ENCODE results near the gene AHSG.
"Not testable (repeated sequence)": the region's sequence is repeated elsewhere in the genome, so short reads cannot be mapped to it uniquely, and the experiment has no call there.

Gene AHSG

DNA sequence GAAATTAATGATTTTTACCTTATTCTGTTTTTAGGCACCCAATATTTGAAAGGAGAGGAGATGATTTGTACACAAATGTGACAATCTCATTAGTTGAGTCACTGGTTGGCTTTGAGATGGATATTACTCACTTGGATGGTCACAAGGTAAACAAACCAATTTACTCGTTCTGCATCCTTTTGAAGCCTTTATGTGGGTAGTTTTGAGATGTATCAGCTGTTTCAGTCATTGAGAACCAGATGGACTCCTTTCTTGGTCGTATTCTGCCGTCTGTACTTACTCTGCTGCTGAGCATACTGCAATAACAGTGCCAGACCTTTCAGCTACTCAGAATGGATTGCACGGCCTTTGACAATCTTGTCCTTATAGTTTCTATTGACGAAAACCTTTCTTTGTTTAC, 29.0 kb upstream of the AHSG start:
- TF ChIP-seq, protein P1, sequence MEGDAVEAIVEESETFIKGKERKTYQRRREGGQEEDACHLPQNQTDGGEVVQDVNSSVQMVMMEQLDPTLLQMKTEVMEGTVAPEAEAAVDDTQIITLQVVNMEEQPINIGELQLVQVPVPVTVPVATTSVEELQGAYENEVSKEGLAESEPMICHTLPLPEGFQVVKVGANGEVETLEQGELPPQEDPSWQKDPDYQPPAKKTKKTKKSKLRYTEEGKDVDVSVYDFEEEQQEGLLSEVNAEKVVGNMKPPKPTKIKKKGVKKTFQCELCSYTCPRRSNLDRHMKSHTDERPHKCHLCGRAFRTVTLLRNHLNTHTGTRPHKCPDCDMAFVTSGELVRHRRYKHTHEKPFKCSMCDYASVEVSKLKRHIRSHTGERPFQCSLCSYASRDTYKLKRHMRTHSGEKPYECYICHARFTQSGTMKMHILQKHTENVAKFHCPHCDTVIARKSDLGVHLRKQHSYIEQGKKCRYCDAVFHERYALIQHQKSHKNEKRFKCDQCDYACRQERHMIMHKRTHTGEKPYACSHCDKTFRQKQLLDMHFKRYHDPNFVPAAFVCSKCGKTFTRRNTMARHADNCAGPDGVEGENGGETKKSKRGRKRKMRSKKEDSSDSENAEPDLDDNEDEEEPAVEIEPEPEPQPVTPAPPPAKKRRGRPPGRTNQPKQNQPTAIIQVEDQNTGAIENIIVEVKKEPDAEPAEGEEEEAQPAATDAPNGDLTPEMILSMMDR (IDR thresholded peaks at IDR 0.05; ENCODE audit: low read depth, low read length, missing control alignments), result no peak
- H3K4me3 ChIP-seq (replicated peaks; ENCODE audit: low read depth, low read length), result no peak overlapping the region
- DNase-seq (ENCODE audit: extremely low read depth, low read depth), result no peak

DNA sequence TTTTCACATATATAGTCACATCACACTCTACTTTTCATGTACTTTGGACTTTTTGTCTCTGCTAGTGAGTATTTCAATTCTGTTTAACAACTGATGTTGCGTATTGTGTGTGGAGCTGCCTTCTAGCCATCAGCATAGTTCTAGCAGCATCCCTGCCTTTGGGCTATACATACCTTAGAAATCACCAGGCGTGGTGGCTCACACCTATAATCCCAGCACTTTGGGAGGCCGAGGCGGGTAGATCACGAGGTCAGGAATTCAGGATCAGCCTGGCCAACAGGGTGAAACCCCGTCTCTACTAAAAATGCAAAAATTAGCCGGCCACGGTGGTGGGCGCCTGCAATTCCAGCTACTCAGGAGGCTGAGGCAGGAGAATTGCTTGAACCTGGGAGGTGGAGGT, 26.6 kb upstream of the AHSG start:
- H3K4me3 ChIP-seq (replicated peaks; ENCODE audit: low read depth, low read length); DNase-seq (ENCODE audit: extremely low read depth, low read depth): not testable (repeated sequence)

DNA sequence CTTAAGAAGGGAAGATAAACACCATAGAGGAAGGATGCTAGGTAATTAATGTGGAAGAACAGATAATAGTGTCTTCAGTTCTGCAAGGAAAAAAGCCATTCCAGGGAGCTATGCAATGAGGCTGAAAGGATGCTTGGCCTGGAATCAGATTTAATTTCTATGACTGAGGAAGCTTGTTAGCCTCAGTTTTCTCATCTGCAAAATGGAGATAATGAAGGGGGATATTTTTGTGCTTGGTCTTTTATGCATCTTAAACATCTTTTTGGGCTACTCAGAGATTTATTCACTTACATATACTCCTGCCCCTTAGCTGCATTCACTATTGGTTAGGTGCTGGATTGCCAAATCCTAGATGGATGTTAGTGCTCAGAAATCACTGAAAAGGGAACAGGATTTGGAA, 25.7 kb upstream of the AHSG start:
- no peak for DNase-seq (ENCODE audit: extremely low read depth, low read depth)
- H3K4me3 ChIP-seq (replicated peaks; ENCODE audit: low read depth, low read length), result no peak overlapping the region
- TF ChIP-seq, protein P1 (IDR thresholded peaks at IDR 0.05; ENCODE audit: low read depth, low read length, missing control alignments), result no peak

DNA sequence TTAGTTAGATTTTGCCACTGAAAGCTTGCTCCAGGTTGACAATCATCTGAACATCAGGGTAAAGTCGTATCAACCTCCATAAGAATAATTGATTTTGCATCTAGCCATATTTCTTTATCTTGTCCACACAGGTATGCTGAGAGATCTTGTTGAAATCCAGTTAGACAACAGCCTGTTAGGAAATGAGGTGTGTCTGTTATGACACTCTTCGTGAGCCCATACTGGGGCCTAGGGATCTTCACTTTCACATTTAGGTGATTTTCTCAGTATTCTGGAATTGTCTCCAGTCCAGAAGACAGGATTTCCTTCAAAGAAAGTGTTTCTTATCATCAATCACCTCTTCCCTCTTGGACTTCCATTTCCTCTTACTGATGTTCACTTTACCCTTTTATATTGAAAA, 24.2 kb upstream of the AHSG start:
- no peak overlapping the region for H3K4me3 ChIP-seq (replicated peaks; ENCODE audit: low read depth, low read length)

DNA sequence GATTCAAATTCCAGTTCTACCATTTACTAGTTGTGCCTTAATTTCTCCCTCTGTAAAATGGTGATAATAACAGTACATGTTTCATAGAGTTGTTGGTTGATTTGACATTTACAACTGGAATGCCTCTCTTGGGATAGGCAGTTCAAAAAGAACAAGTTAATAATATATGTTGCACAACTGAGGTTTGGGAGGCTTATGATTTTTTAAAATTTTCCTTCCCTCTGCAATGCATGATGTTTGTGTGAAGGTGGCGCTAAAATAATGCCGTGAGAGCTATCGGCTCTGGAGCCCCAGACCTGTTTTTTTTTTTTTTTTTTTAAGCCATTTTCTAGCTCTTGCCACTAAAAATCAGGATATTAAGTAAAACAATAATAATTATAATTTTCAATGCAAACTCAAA, 23.7 kb upstream of the AHSG start:
- no peak for DNase-seq (ENCODE audit: extremely low read depth, low read depth)
- TF ChIP-seq, protein P1 (IDR thresholded peaks at IDR 0.05; ENCODE audit: low read depth, low read length, missing control alignments), result no peak
- H3K4me3 ChIP-seq (replicated peaks; ENCODE audit: low read depth, low read length), result no peak overlapping the region

More for the DNA sequence above, 24.2 kb upstream of the AHSG start:
- TF ChIP-seq, protein P1 (IDR thresholded peaks at IDR 0.05; ENCODE audit: low read depth, low read length, missing control alignments), result no peak
- DNase-seq (ENCODE audit: extremely low read depth, low read depth), result no peak

DNA sequence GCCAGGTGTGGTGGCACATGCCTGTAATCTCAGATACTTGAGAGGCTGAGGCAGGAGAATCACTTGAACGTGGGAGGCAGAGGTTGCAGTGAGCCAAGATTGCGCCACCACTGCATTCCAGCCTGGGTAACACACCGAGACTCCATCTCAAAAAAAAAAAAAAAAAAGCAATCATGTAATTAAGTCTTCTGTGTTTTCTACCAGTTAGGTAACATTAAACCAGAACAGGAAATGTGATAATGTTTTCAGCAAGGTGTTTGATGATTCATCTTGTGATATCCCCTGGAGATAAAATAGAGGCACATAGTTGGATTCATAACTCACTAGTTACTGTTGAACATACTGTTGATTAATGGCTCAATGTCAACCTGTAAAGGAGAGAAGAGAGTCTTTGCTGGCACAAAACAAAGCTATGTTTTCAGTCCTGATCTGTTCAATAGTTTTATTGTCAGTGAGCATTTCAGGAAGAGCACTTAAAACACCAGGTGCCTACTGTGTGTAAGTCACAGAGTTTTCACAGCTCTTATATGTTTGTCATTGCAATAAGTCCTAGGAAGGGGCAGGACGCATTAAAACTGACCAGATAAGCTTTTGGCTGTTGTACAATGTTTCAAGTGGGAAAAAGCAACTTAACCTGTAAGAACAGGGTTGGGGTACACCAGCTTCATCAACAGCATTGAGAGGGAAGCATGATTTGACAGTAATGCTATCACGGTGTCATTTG, 22.8 kb upstream of the AHSG start:
- DNase-seq (ENCODE audit: extremely low read depth, low read depth), result no peak
- no peak overlapping the region for H3K4me3 ChIP-seq (replicated peaks; ENCODE audit: low read depth, low read length)
- TF ChIP-seq, protein P1 (IDR thresholded peaks at IDR 0.05; ENCODE audit: low read depth, low read length, missing control alignments), result no peak

DNA sequence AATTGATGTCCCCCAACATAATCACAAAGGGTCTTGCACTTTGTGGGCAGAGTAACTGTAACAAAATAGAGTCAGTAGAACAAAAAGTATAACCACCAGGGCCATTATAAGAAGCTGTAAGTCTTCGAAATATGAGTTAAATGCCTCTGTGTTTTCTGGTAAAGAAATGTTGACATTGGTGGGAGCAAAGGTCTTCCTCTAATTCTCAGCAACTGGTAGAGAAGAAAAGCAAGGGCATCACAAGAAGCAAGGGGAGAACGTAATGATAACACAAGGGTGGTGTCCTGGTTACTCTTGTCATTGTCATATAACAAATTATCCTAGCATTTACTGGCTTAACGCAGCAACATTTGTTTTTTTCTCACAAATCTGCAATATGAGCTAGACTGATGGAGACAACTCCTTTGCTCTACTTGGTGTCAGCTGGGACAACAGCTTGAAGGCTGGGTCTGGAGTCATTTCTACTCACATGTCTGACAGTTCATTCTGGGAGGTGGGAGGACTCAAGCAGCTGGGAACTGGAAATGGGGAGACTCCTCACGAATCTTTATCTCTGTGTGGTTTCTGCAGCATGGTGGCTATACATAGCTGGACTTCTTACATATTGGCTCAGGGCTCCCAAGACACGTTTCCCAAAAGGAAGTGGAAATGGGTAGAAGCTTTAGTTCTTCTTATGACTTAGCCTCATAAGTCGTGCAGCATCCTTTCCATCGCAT, 22.1 kb upstream of the AHSG start:
- TF ChIP-seq, protein P1 (IDR thresholded peaks at IDR 0.05; ENCODE audit: low read depth, low read length, missing control alignments), result no peak
- H3K4me3 ChIP-seq (replicated peaks; ENCODE audit: low read depth, low read length), result no peak overlapping the region
- no peak for DNase-seq (ENCODE audit: extremely low read depth, low read depth)

Data from HFF-Myc (cell line).